IMR-90 (cell line): ENCODE results near the gene STAT6. TPM values are rescaled to one million over a fixed set of nuclear protein-coding genes. Genes with fewer than 3 reads are reported as not detected.
A peak's percentile ranks its signal among the peaks of the same experiment; 100 is the strongest.

Source experiments
- ATAC-seq: fragments of 200-7000 bp; cut with Tn5 transposase; 2 replicates; pipeline ENCODE4 v1.9.1; 2020; ENCODE audit warnings: low read depth, mild to moderate bottlenecking, moderate library complexity
- BruUV-seq: library from RNA; stranded (reverse); fragments of 400-500 nt; replicated peaks from 2 replicates; lab custom pipeline; 2021; lab: Mats Ljungman, UMichigan
- CTCF ChIA-PET: fragments of 300-600 bp; formaldehyde crosslinking; extraction: SDS; loops from one replicate; lab custom pipeline; 2021; ENCODE audit warnings: antibody characterized with exemption; lab: Yijun Ruan, JAX
- POLR2A ChIA-PET: fragments of 300-600 bp; sonication (Branson Sonifier 250); formaldehyde crosslinking; loops from one replicate; lab custom pipeline; 2022; ENCODE audit warnings: antibody characterized with exemption; ENCODE audit not compliant: unreplicated experiment; lab: Charles Lee
- DNase-seq: peaks from one replicate; pipeline ENCODE4 v3.0.0; 2013
- H2AFZ ChIP-seq: replicated peaks from 2 replicates; pipeline ENCODE3; 2013; ENCODE audit warnings: low read length, mild to moderate bottlenecking; ENCODE audit not compliant: poor library complexity
- H2AK5ac ChIP-seq: 2 replicates; pipeline ENCODE4 v1.6.1; 2013; ENCODE audit warnings: low read depth, low read length, inconsistent platforms
- H2AK9ac ChIP-seq: replicated peaks from 2 replicates; pipeline ENCODE3; 2013; ENCODE audit warnings: mild to moderate bottlenecking, low read depth, low read length, moderate library complexity; ENCODE audit not compliant: poor library complexity
- H2BK120ac ChIP-seq: 2 replicates; pipeline ENCODE4 v1.6.1; 2013; ENCODE audit warnings: low read depth, low read length, inconsistent platforms
- H2BK15ac ChIP-seq: 3 replicates; pipeline ENCODE4 v1.6.1; 2013; ENCODE audit warnings: low read depth, low read length, inconsistent platforms
- H2BK20ac ChIP-seq: 2 replicates; pipeline ENCODE4 v1.6.1; 2013; ENCODE audit warnings: low read depth, mild to moderate bottlenecking, inconsistent platforms, low read length, moderate library complexity
- H2BK5ac ChIP-seq: 2 replicates; pipeline ENCODE4 v1.6.1; 2013; ENCODE audit warnings: mild to moderate bottlenecking, low read depth, low read length, inconsistent platforms; ENCODE audit not compliant: poor library complexity, severe bottlenecking
- H3K14ac ChIP-seq: replicated peaks from 2 replicates; pipeline ENCODE4 v1.6.1; 2013; ENCODE audit warnings: low read depth, low read length, inconsistent platforms
- H3K18ac ChIP-seq: 2 replicates; pipeline ENCODE4 v1.6.1; 2013; ENCODE audit warnings: low read depth, low read length, control low read depth
- H3K23ac ChIP-seq: 2 replicates; pipeline ENCODE4 v1.6.1; 2013; ENCODE audit warnings: low read depth, low read length, inconsistent platforms
- H3K27ac ChIP-seq: 2 replicates; pipeline ENCODE4 v1.5.1; 2013; ENCODE audit warnings: mild to moderate bottlenecking, control low read depth, low read length; ENCODE audit not compliant: insufficient read depth
- H3K27me3 ChIP-seq: 2 replicates; pipeline ENCODE4 v1.6.1; 2013; ENCODE audit warnings: low read length; ENCODE audit not compliant: control insufficient read depth, insufficient read depth
- H3K36me3 ChIP-seq: 2 replicates; pipeline ENCODE4 v1.6.1; 2013; ENCODE audit warnings: low read length, mixed read lengths; ENCODE audit not compliant: control insufficient read depth, insufficient read depth
- H3K4ac ChIP-seq: 2 replicates; pipeline ENCODE4 v1.6.1; 2013; ENCODE audit warnings: low read depth, low read length, inconsistent platforms
- H3K4me1 ChIP-seq: 2 replicates; pipeline ENCODE4 v1.6.1; 2013; ENCODE audit warnings: low read length, mixed read lengths; ENCODE audit not compliant: control insufficient read depth, insufficient read depth
- H3K4me2 ChIP-seq: 2 replicates; pipeline ENCODE4 v1.6.1; 2013; ENCODE audit warnings: low read depth, mild to moderate bottlenecking, control low read depth, low read length, moderate library complexity
- H3K4me3 ChIP-seq: 2 replicates; pipeline ENCODE4 v1.5.1; 2013; ENCODE audit warnings: low read depth, mild to moderate bottlenecking, control low read depth, low read length, moderate library complexity; ENCODE audit not compliant: insufficient read depth
- H3K56ac ChIP-seq: 2 replicates; pipeline ENCODE4 v1.6.1; 2013; ENCODE audit warnings: low read length, inconsistent platforms; ENCODE audit not compliant: insufficient read depth; ENCODE audit errors: extremely low read depth
- H3K79me1 ChIP-seq, 2 experiments: 2 replicates each; pipeline ENCODE4 v1.6.1; 2013; ENCODE audit warnings: low read length in 2 of 2, inconsistent platforms in 1 of 2, low read depth in 1 of 2
- H3K9ac ChIP-seq: 2 replicates; pipeline ENCODE4 v1.6.1; 2013; ENCODE audit warnings: low read depth, low read length, control low read depth
- H3K9me1 ChIP-seq: 2 replicates; pipeline ENCODE4 v1.6.1; 2013; ENCODE audit warnings: low read length, inconsistent platforms; ENCODE audit not compliant: insufficient read depth
- H3K9me3 ChIP-seq: 2 replicates; pipeline ENCODE4 v1.6.1; 2013; ENCODE audit warnings: low read length; ENCODE audit not compliant: control insufficient read depth, insufficient read depth
- H4K20me1 ChIP-seq: 2 replicates; pipeline ENCODE4 v1.6.1; 2013; ENCODE audit warnings: low read length, inconsistent platforms; ENCODE audit not compliant: insufficient read depth
- H4K5ac ChIP-seq: 2 replicates; pipeline ENCODE4 v1.6.1; 2013; ENCODE audit warnings: mild to moderate bottlenecking, low read depth, low read length, control low read depth
- H4K8ac ChIP-seq, 2 experiments: 2 replicates each; pipeline ENCODE4 v1.6.1; 2013; ENCODE audit warnings: low read depth in 2 of 2, low read length in 2 of 2, control low read depth in 1 of 2, inconsistent platforms in 1 of 2
- H4K91ac ChIP-seq: 2 replicates; pipeline ENCODE4 v1.6.1; 2013; ENCODE audit warnings: low read depth, low read length, inconsistent platforms; ENCODE audit not compliant: insufficient read depth
- BHLHE40 ChIP-seq: fragments of 150-350 bp; IDR thresholded peaks from 2 replicates; pipeline ENCODE4 v1.6.1; 2016; ENCODE audit warnings: mild to moderate bottlenecking, low read depth, low read length
- MAFK ChIP-seq: IDR thresholded peaks from 2 replicates; pipeline ENCODE4 v1.6.1; 2012; ENCODE audit warnings: low read depth, low read length, improper control_type of control experiment
- MAZ ChIP-seq: IDR thresholded peaks from 2 replicates; pipeline ENCODE4 v1.6.1; 2012; ENCODE audit warnings: low read depth, mild to moderate bottlenecking, low read length, improper control_type of control experiment, moderate library complexity, borderline replicate concordance
- MXI1 ChIP-seq: IDR thresholded peaks from 2 replicates; pipeline ENCODE4 v1.6.1; 2012; ENCODE audit warnings: low read depth, mild to moderate bottlenecking, low read length, moderate library complexity, borderline replicate concordance
- RCOR1 ChIP-seq: IDR thresholded peaks from 2 replicates; pipeline ENCODE4 v1.6.1; 2012; ENCODE audit warnings: mild to moderate bottlenecking, low read length, improper control_type of control experiment; ENCODE audit not compliant: insufficient replicate concordance
- WGBS, 2 experiments: methylation state at CpG; one replicate each; pipeline versions ENCODE4 v1.1.5 to v1.1.7; 2013; ENCODE audit warnings: missing lambda C conversion rate in 2 of 2; ENCODE audit not compliant: insufficient read length in 1 of 2; ENCODE audit errors: extremely low coverage in 2 of 2; 5-methylcytosine and 5-hydroxymethylcytosine counted together
- dilution Hi-C: fragments of 300-500 bp; cut with HindIII; formaldehyde crosslinking; loops from one replicate; pipeline ENCODE4 v1.14.3; 2018; ENCODE audit warnings: low sequenced_read_pairs; ENCODE audit not compliant: unreplicated experiment
- in situ Hi-C: fragments of 300-500 bp; cut with MboI; formaldehyde crosslinking; loops from 3 replicates; pipeline ENCODE4 v1.14.3; 2019; ENCODE audit warnings: low sequenced_read_pairs, inconsistent platforms, mixed read lengths
- intact Hi-C: fragments of 100-400 bp; cut with micrococcal nuclease; formaldehyde crosslinking; loops from 2 replicates; pipeline ENCODE4 v1.10.0; 2022
- polyA plus RNA-seq, 3 experiments: library from polyadenylated mRNA; depleted of rRNA; stranded (reverse); fragments of >200 nt; gene quantifications; 2 replicates each; pipeline ENCODE4 v1.2.3, GENCODE V29; 2012; ENCODE audit warnings: low replicate concordance in 1 of 3
- total RNA-seq: library from RNA; depleted of rRNA; stranded (reverse); fragments of >200 nt; gene quantifications from 2 replicates; pipeline ENCODE4 v1.2.3, GENCODE V29; 2012
- TF ChIP-seq, protein P1 (sequence below): fragments of 150-350 bp; IDR thresholded peaks from 2 replicates; pipeline ENCODE4 v1.6.1; 2017; ENCODE audit warnings: mild to moderate bottlenecking, antibody characterized with exemption, low read length, low read depth
- TF ChIP-seq, protein P2 (sequence below): conservative IDR thresholded peaks from 2 replicates; pipeline ENCODE4 v1.5.1; 2012; ENCODE audit warnings: mild to moderate bottlenecking, low read depth, low read length, improper control_type of control experiment

The STAT6 gene
- total and polyA plus RNA-seq, 2 of the 4 experiments (the other 2 are of a cell fraction), result 43.4 to 96.9 TPM

DNA sequence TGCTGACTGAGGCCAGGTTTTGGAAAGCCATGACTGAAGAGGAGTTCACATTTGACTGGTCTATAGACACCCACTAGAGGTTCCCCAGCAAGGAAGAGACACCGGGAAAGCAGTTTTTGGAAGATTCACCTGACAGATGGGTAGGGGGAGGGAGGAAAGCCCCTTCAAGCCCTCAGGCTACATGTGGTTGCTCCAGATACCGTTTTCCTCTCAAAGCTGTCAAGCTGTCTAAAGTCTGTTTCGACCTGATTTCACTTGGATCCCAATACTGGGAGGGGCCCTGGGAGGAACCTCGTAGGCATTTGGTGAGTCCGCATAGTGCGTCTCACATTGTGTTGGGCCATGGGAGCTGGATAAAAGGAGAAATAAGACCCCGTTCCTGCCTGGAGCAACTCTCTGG, 15.4 kb upstream of the STAT6 start:
- no peaks in the 10 kb centered on the region for H3K27me3 ChIP-seq
- WGBS, 2 experiments, result 61% methylated on average over 3 of the region's 7 CpGs; no CpG with 5 or more reads in 1 of the 2 experiments
- H3K4me1 ChIP-seq, result peaks cover 4% of the 10 kb centered on the region
- intact Hi-C loops, result no loop called here
- peaks cover under 1% of the 10 kb centered on the region; the same call in 1 of the 2 replicates for H3K9me1 ChIP-seq
- no peak overlapping the region; the same call in 1 of the 2 replicates for H3K4me2 ChIP-seq
- POLR2A ChIA-PET, result no interaction called here
- H4K20me1 ChIP-seq, result peaks cover 20% of the 10 kb centered on the region; the same call in 1 of the 2 replicates
- no peak overlapping the region for H2AFZ ChIP-seq
- no peak overlapping the region for H3K9ac ChIP-seq
- no peak overlapping the region for H3K56ac ChIP-seq
- H3K36me3 ChIP-seq, result peaks cover 4% of the 10 kb centered on the region; the same call in 1 of the 2 replicates
- H4K8ac ChIP-seq, result no peak overlapping the region; a peak in 1 of 4 replicates
- dilution Hi-C loops, result no loop called here
- no peak overlapping the region for H2BK5ac ChIP-seq
- H2BK120ac ChIP-seq, result no peak overlapping the region
- ATAC-seq, result no peak
- H2AK9ac ChIP-seq, result peak overlapping the region; percentile 75
- no peak for DNase-seq
- no peak overlapping the region for H4K5ac ChIP-seq
- no peak overlapping the region for H2BK20ac ChIP-seq
- H3K27ac ChIP-seq, result no peak overlapping the region
- in situ Hi-C loops, result no loop called here
- CTCF ChIA-PET, result interaction anchor here (0.7 kb wide), 2 partner anchors 31 to 50 kb away, joined by 3 to 4 read pairs; no protein-coding TSS in a partner anchor
- no peak overlapping the region for H3K4me3 ChIP-seq
- H2AK5ac ChIP-seq, result peak overlapping the region; percentile 29; the same call in 1 of the 2 replicates
- H3K9me3 ChIP-seq, result no peaks in the 10 kb centered on the region; the same call in 1 of the 2 replicates
- no peak overlapping the region for H2BK15ac ChIP-seq
- TF ChIP-seq RCOR1 (no peak), BHLHE40 (no peak), MXI1 (no peak), MAZ (no peak), MAFK (no peak)
- TF ChIP-seq, protein P1, sequence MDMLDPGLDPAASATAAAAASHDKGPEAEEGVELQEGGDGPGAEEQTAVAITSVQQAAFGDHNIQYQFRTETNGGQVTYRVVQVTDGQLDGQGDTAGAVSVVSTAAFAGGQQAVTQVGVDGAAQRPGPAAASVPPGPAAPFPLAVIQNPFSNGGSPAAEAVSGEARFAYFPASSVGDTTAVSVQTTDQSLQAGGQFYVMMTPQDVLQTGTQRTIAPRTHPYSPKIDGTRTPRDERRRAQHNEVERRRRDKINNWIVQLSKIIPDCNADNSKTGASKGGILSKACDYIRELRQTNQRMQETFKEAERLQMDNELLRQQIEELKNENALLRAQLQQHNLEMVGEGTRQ, result no peak
- TF ChIP-seq, protein P2, sequence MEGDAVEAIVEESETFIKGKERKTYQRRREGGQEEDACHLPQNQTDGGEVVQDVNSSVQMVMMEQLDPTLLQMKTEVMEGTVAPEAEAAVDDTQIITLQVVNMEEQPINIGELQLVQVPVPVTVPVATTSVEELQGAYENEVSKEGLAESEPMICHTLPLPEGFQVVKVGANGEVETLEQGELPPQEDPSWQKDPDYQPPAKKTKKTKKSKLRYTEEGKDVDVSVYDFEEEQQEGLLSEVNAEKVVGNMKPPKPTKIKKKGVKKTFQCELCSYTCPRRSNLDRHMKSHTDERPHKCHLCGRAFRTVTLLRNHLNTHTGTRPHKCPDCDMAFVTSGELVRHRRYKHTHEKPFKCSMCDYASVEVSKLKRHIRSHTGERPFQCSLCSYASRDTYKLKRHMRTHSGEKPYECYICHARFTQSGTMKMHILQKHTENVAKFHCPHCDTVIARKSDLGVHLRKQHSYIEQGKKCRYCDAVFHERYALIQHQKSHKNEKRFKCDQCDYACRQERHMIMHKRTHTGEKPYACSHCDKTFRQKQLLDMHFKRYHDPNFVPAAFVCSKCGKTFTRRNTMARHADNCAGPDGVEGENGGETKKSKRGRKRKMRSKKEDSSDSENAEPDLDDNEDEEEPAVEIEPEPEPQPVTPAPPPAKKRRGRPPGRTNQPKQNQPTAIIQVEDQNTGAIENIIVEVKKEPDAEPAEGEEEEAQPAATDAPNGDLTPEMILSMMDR, result no peak
- H3K4ac ChIP-seq, result no peak overlapping the region
- H4K91ac ChIP-seq, result no peak overlapping the region
- 0 out of 2 replicates have a peak overlapping the region, but pooled peaks have one; percentile 11 for H3K23ac ChIP-seq
- no peak overlapping the region for H3K14ac ChIP-seq
- H3K18ac ChIP-seq, result no peak overlapping the region
- peaks cover under 1 to 23% of the 10 kb centered on the region in 2 experiments; a peak in 3 of 4 replicates for H3K79me1 ChIP-seq
- no TSS peak for BruUV-seq
